ENCODE results near the gene PPFIA1.

DNA sequence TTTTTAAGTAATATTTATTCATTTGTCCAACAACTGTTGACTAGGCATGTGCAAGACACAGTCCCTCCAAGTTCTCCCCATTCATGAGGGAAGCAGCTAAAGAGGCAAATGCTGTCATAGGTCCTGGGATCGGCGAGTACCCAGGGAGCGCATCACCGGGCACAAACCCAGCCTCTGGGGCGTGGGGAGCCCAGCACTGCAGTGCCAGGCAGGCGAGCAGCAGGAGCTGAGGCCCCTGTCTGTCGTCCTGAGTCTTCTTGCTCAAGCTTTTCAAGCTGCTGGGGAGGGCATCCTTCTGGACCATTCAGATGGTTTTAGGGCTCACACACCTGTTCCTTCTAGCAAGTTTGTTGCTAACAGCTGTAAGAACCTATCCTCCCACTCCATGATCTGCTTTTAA is 62.1 kb downstream of the PPFIA1 start:
- TF ChIP-seq, protein P1, sequence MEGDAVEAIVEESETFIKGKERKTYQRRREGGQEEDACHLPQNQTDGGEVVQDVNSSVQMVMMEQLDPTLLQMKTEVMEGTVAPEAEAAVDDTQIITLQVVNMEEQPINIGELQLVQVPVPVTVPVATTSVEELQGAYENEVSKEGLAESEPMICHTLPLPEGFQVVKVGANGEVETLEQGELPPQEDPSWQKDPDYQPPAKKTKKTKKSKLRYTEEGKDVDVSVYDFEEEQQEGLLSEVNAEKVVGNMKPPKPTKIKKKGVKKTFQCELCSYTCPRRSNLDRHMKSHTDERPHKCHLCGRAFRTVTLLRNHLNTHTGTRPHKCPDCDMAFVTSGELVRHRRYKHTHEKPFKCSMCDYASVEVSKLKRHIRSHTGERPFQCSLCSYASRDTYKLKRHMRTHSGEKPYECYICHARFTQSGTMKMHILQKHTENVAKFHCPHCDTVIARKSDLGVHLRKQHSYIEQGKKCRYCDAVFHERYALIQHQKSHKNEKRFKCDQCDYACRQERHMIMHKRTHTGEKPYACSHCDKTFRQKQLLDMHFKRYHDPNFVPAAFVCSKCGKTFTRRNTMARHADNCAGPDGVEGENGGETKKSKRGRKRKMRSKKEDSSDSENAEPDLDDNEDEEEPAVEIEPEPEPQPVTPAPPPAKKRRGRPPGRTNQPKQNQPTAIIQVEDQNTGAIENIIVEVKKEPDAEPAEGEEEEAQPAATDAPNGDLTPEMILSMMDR (IDR thresholded peaks at IDR 0.05): no peak
- no peak for TF ChIP-seq POLR2A (IDR thresholded peaks at IDR 0.05)

Measured in ovary (tissue), 3 donors.